Liver (tissue), 9 donors: ENCODE data around the gene LIM2. TPM values are rescaled to one million over a fixed set of nuclear protein-coding genes. Genes with fewer than 3 reads are reported as not detected.

Experiments
- DNase-seq: peaks from one replicate; pipeline ENCODE4 v3.0.0-alpha.2; 2017; ENCODE audit warnings: low spot score
- H3K27ac ChIP-seq, 2 donors: one replicate each; pipeline ENCODE4 v1.7.0; 2013; ENCODE audit warnings: inconsistent platforms in 2 of 2, low read length in 2 of 2, control low read depth in 1 of 2, low read depth in 1 of 2, mild to moderate bottlenecking in 1 of 2
- H3K27me3 ChIP-seq, 4 donors: one replicate each; pipeline versions ENCODE4 v1.6.1 to v1.7.0; 2013; ENCODE audit warnings: low read length in 3 of 4, inconsistent platforms in 1 of 4, mild to moderate bottlenecking in 1 of 4, moderate library complexity in 1 of 4; ENCODE audit not compliant: control insufficient read depth in 4 of 4, insufficient read depth in 4 of 4
- H3K36me3 ChIP-seq, 4 donors: one replicate each; pipeline versions ENCODE4 v1.6.1 to v1.7.0; 2013; ENCODE audit warnings: low read length in 3 of 4, mild to moderate bottlenecking in 3 of 4, low read depth in 1 of 4, moderate library complexity in 1 of 4; ENCODE audit not compliant: control insufficient read depth in 4 of 4, insufficient read depth in 3 of 4
- H3K4me1 ChIP-seq, 4 donors: one replicate each; pipeline versions ENCODE4 v1.6.1 to v1.7.0; 2013; ENCODE audit warnings: low read length in 3 of 4, mild to moderate bottlenecking in 3 of 4, moderate library complexity in 1 of 4; ENCODE audit not compliant: control insufficient read depth in 4 of 4, insufficient read depth in 4 of 4
- H3K4me3 ChIP-seq, 3 donors: one replicate each; pipeline versions ENCODE4 v1.6.1 to v1.7.0; 2013; ENCODE audit warnings: low read length in 3 of 3, control low read depth in 1 of 3, low read depth in 1 of 3, mild to moderate bottlenecking in 1 of 3
- H3K9ac ChIP-seq, 2 donors: one replicate each; pipeline ENCODE4 v1.7.0; 2013; ENCODE audit warnings: low read length in 2 of 2, mild to moderate bottlenecking in 2 of 2, moderate library complexity in 2 of 2, control low read depth in 1 of 2, low read depth in 1 of 2
- H3K9me3 ChIP-seq, 4 donors: one replicate each; pipeline versions ENCODE4 v1.6.1 to v1.7.0; 2013; ENCODE audit warnings: low read length in 3 of 4; ENCODE audit not compliant: control insufficient read depth in 4 of 4
- EGR1 ChIP-seq, 2 donors: IDR thresholded peaks; 2 replicates each; pipeline ENCODE4 v1.6.1; 2016 to 2018; ENCODE audit warnings: antibody characterized with exemption in 2 of 2, low read depth in 2 of 2
- FOXA1 ChIP-seq: IDR thresholded peaks from 2 replicates; pipeline ENCODE4 v1.6.1; 2016; ENCODE audit warnings: antibody characterized with exemption
- FOXA2 ChIP-seq: IDR thresholded peaks from 2 replicates; pipeline ENCODE4 v1.6.1; 2016; ENCODE audit warnings: antibody characterized with exemption
- GABPA ChIP-seq, 2 donors: IDR thresholded peaks in 1 of 2; conservative IDR thresholded peaks in 1 of 2; 2 replicates each; pipeline ENCODE4 v1.6.1; 2016; ENCODE audit warnings: antibody characterized with exemption in 2 of 2, mild to moderate bottlenecking in 1 of 2, moderate library complexity in 1 of 2
- HNF4A ChIP-seq, 2 donors: conservative IDR thresholded peaks; 2 replicates each; pipeline ENCODE4 v1.6.1; 2016; ENCODE audit warnings: antibody characterized with exemption in 2 of 2, mild to moderate bottlenecking in 2 of 2
- HNF4G ChIP-seq: IDR thresholded peaks from 2 replicates; pipeline ENCODE4 v1.6.1; 2016; ENCODE audit warnings: antibody characterized with exemption
- JUND ChIP-seq, 2 donors: IDR thresholded peaks; 2 replicates each; pipeline ENCODE4 v1.6.1; 2016; ENCODE audit warnings: antibody characterized with exemption in 2 of 2
- NR2F2 ChIP-seq: IDR thresholded peaks from 2 replicates; pipeline ENCODE4 v1.6.1; 2016; ENCODE audit warnings: antibody characterized with exemption
- RXRA ChIP-seq, 2 donors: IDR thresholded peaks; 2 replicates each; pipeline ENCODE4 v1.6.1; 2017 to 2018; ENCODE audit warnings: antibody characterized with exemption in 2 of 2, mild to moderate bottlenecking in 1 of 2
- SP1 ChIP-seq: IDR thresholded peaks from 2 replicates; pipeline ENCODE4 v1.6.1; 2018; ENCODE audit warnings: antibody characterized with exemption, mild to moderate bottlenecking
- TAF1 ChIP-seq: conservative IDR thresholded peaks from 2 replicates; pipeline ENCODE4 v1.6.1; 2016; ENCODE audit warnings: antibody characterized with exemption, mild to moderate bottlenecking
- WGBS: extraction: QIAGEN DNeasy Blood & Tissue Kit; methylation state at CpG from one replicate; pipeline ENCODE4 v1.1.7; 2013; 5-methylcytosine and 5-hydroxymethylcytosine counted together
- polyA plus RNA-seq, 2 donors: library from polyadenylated mRNA; stranded (reverse) in 1 of 2; unstranded in 1 of 2; fragments of 200-250 nt in 1 of 2; fragments of >200 nt in 1 of 2; fragmentation: Nextera tagmentation in 1 of 2; extraction: Ambion mirVana in 1 of 2; gene quantifications; one replicate each; pipeline versions ENCODE4 v1.2.1 to v1.2.3, GENCODE V29; 2013 to 2015
- total RNA-seq, 2 donors: library from RNA; depleted of rRNA; stranded (reverse); fragments of >200 nt; gene quantifications; one replicate each; pipeline ENCODE4 v1.2.3, GENCODE V29; 2014
- TF ChIP-seq, protein P1 (sequence below): IDR thresholded peaks from 2 replicates; pipeline ENCODE4 v1.6.1; 2016; ENCODE audit warnings: antibody characterized with exemption
- TF ChIP-seq, protein P2 (sequence below): IDR thresholded peaks from 2 replicates; pipeline ENCODE4 v1.6.1; 2016; ENCODE audit warnings: antibody characterized with exemption, mild to moderate bottlenecking
- TF ChIP-seq, protein P3 (sequence below): fragments of 150-350 bp; IDR thresholded peaks from 2 replicates; pipeline ENCODE4 v1.5.1; 2017; ENCODE audit warnings: improper control_type of control experiment, low read depth, low read length; ENCODE audit not compliant: missing input control
- TF ChIP-seq, protein P4 (sequence below): IDR thresholded peaks from 2 replicates; pipeline ENCODE4 v1.6.1; 2016; ENCODE audit warnings: antibody characterized with exemption
- TF ChIP-seq, protein P5 (sequence below): IDR thresholded peaks from 2 replicates; pipeline ENCODE4 v1.6.1; 2016; ENCODE audit warnings: antibody characterized with exemption
- donor health status: healthy.
- donor health status: healthy.
- donor health status: healthy.
- donor health status: healthy.
- donor health status: healthy.

LIM2 gene
- total and polyA plus RNA-seq, 4 donors, result not detected

DNA sequence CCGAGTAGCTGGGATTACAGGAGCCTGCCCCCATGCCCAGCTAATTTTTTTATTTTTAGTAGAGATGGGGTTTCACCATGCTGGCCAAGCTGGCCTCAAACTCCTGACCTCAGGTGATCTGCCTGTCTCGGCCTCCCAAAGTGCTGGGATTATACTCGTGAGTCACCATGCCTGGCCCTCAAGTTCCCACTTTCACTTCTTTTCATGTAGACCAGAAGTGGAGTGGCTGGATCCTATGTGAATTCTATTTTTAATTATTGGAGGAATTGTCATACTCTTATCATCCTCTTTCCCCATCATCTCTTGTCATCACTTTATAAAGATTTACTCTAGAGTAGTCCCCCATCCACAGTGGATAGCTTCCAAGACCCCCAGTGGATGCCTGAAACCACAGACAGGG, 42.4 kb upstream of the LIM2 start:
- 76% methylated on average over 3 of the region's 3 CpGs for WGBS
- no peak overlapping the region for H3K9ac ChIP-seq
- no peaks in the 10 kb centered on the region for H3K36me3 ChIP-seq
- DNase-seq, result no peak
- H3K27me3 ChIP-seq, result no peaks in the 10 kb centered on the region
- H3K27ac ChIP-seq, result no peak overlapping the region
- TF ChIP-seq, protein P1, sequence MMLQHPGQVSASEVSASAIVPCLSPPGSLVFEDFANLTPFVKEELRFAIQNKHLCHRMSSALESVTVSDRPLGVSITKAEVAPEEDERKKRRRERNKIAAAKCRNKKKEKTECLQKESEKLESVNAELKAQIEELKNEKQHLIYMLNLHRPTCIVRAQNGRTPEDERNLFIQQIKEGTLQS, result no peak
- TF ChIP-seq, protein P2, sequence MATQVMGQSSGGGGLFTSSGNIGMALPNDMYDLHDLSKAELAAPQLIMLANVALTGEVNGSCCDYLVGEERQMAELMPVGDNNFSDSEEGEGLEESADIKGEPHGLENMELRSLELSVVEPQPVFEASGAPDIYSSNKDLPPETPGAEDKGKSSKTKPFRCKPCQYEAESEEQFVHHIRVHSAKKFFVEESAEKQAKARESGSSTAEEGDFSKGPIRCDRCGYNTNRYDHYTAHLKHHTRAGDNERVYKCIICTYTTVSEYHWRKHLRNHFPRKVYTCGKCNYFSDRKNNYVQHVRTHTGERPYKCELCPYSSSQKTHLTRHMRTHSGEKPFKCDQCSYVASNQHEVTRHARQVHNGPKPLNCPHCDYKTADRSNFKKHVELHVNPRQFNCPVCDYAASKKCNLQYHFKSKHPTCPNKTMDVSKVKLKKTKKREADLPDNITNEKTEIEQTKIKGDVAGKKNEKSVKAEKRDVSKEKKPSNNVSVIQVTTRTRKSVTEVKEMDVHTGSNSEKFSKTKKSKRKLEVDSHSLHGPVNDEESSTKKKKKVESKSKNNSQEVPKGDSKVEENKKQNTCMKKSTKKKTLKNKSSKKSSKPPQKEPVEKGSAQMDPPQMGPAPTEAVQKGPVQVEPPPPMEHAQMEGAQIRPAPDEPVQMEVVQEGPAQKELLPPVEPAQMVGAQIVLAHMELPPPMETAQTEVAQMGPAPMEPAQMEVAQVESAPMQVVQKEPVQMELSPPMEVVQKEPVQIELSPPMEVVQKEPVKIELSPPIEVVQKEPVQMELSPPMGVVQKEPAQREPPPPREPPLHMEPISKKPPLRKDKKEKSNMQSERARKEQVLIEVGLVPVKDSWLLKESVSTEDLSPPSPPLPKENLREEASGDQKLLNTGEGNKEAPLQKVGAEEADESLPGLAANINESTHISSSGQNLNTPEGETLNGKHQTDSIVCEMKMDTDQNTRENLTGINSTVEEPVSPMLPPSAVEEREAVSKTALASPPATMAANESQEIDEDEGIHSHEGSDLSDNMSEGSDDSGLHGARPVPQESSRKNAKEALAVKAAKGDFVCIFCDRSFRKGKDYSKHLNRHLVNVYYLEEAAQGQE, result no peak
- no peak for TF ChIP-seq NR2F2
- TF ChIP-seq FOXA1, result no peak
- no peak for TF ChIP-seq HNF4A (conservative IDR thresholded peaks at IDR 0.05)
- TF ChIP-seq SP1, result no peak
- TF ChIP-seq, protein P3, sequence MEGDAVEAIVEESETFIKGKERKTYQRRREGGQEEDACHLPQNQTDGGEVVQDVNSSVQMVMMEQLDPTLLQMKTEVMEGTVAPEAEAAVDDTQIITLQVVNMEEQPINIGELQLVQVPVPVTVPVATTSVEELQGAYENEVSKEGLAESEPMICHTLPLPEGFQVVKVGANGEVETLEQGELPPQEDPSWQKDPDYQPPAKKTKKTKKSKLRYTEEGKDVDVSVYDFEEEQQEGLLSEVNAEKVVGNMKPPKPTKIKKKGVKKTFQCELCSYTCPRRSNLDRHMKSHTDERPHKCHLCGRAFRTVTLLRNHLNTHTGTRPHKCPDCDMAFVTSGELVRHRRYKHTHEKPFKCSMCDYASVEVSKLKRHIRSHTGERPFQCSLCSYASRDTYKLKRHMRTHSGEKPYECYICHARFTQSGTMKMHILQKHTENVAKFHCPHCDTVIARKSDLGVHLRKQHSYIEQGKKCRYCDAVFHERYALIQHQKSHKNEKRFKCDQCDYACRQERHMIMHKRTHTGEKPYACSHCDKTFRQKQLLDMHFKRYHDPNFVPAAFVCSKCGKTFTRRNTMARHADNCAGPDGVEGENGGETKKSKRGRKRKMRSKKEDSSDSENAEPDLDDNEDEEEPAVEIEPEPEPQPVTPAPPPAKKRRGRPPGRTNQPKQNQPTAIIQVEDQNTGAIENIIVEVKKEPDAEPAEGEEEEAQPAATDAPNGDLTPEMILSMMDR, result no peak
- TF ChIP-seq HNF4G, result no peak
- TF ChIP-seq EGR1 (IDR thresholded peaks at IDR 0.05; ENCODE audit: low read depth in 2 of 2), result no peak
- no peak for TF ChIP-seq JUND (IDR thresholded peaks at IDR 0.05)
- TF ChIP-seq, protein P4, sequence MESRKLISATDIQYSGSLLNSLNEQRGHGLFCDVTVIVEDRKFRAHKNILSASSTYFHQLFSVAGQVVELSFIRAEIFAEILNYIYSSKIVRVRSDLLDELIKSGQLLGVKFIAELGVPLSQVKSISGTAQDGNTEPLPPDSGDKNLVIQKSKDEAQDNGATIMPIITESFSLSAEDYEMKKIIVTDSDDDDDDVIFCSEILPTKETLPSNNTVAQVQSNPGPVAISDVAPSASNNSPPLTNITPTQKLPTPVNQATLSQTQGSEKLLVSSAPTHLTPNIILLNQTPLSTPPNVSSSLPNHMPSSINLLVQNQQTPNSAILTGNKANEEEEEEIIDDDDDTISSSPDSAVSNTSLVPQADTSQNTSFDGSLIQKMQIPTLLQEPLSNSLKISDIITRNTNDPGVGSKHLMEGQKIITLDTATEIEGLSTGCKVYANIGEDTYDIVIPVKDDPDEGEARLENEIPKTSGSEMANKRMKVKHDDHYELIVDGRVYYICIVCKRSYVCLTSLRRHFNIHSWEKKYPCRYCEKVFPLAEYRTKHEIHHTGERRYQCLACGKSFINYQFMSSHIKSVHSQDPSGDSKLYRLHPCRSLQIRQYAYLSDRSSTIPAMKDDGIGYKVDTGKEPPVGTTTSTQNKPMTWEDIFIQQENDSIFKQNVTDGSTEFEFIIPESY, result no peak
- TF ChIP-seq TAF1, result no peak
- no peak for TF ChIP-seq RXRA (IDR thresholded peaks at IDR 0.05)
- no peak for TF ChIP-seq GABPA (IDR thresholded peaks at IDR 0.05 in 1 of 2, conservative IDR thresholded peaks at IDR 0.05 in 1 of 2)
- TF ChIP-seq FOXA2, result no peak
- TF ChIP-seq, protein P5, sequence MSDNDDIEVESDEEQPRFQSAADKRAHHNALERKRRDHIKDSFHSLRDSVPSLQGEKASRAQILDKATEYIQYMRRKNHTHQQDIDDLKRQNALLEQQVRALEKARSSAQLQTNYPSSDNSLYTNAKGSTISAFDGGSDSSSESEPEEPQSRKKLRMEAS, result no peak
- no peak overlapping the region for H3K4me3 ChIP-seq
- peaks cover 2 to 10% (median 6%) of the 10 kb centered on the region in 4 donors for H3K4me1 ChIP-seq
- peaks cover 0 to 7% (median 0%) of the 10 kb centered on the region in 4 donors for H3K9me3 ChIP-seq

DNA sequence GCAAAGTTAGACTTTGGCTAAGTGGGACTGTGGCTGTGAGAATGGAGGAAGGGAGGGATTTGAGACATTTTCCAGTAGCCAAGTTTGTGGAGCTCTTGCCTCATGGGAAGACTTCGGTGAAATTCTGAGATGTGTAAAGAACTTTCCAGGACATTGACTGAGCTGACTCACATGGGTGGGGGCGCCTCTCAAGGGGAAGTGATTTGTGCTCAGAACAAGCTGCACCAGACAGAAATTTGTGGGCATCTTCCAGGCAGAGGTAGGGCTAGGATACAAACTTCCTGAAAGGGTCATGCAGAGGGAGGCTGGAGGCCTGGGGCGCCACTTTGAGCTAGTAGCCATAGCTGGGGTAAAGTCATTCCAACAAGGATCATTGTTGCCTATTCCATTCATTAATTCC, 39.4 kb upstream of the LIM2 start:
- Histone ChIP-seq H3K9me3 (peaks cover 0 to 7% (median 0%) of the 10 kb centered on the region in 4 donors), H3K27me3 (no peaks in the 10 kb centered on the region), H3K4me3 (no peak overlapping the region), H3K9ac (no peak overlapping the region), H3K27ac (no peak overlapping the region), H3K4me1 (peaks cover 2 to 10% (median 6%) of the 10 kb centered on the region in 4 donors), H3K36me3 (no peaks in the 10 kb centered on the region)
- DNase-seq, result no peak
- 64% methylated on average over 3 of the region's 3 CpGs for whole genome bisulfite sequencing
- TF ChIP-seq, protein P3, result no peak
- TF ChIP-seq, protein P1, result no peak
- TF ChIP-seq HNF4A (conservative IDR thresholded peaks at IDR 0.05) (no peak), NR2F2 (no peak), GABPA (IDR thresholded peaks at IDR 0.05 in 1 of 2, conservative IDR thresholded peaks at IDR 0.05 in 1 of 2) (no peak), TAF1 (no peak), SP1 (no peak), FOXA1 (no peak)
- TF ChIP-seq, protein P2, result no peak
